A549 (cell line): ENCODE results near the gene ZNF521.

Experiments used
- EP300 ChIP-seq, 2 experiments: fragments of >200 bp; sonication (Bioruptor Twin); formaldehyde crosslinking; IDR thresholded peaks; 2 replicates in 1 of 2; 3 replicates in 1 of 2; pipeline ENCODE4 v1.6.1; 2016 to 2017
- ESRRA ChIP-seq: fragments of 150-350 bp; IDR thresholded peaks from 2 replicates; pipeline ENCODE4 v1.6.1; 2014; ENCODE audit warnings: mild to moderate bottlenecking, low read length, borderline replicate concordance
- HMGXB4 ChIP-seq: fragments of 250-450 bp; sonication (Bioruptor Pico); IDR thresholded peaks from 2 replicates; pipeline ENCODE4 v1.5.0; 2021; ENCODE audit warnings: mild to moderate bottlenecking, moderate library complexity, borderline replicate concordance
- MYC ChIP-seq: IDR thresholded peaks from 2 replicates; pipeline ENCODE4 v1.6.1; 2012; ENCODE audit warnings: mild to moderate bottlenecking, inconsistent platforms, low read length, improper control_type of control experiment, borderline replicate concordance
- NPAS2 ChIP-seq: fragments of 250-450 bp; sonication (Bioruptor Pico); IDR thresholded peaks from 2 replicates; pipeline ENCODE4 v1.8.0; 2022; ENCODE audit warnings: mild to moderate bottlenecking, moderate library complexity, borderline replicate concordance
- NR3C1 ChIP-seq: fragments of >200 bp; sonication (Bioruptor Twin); formaldehyde crosslinking; IDR thresholded peaks from 3 replicates; pipeline ENCODE4 v1.6.1; 2017
- PBX3 ChIP-seq: IDR thresholded peaks from 2 replicates; pipeline ENCODE4 v1.6.1; 2012
- POLR2A ChIP-seq: IDR thresholded peaks from 2 replicates; pipeline ENCODE4 v1.6.1; 2012; ENCODE audit warnings: mild to moderate bottlenecking, low read length
- POLR2AphosphoS2 ChIP-seq: conservative IDR thresholded peaks from 2 replicates; pipeline ENCODE4 v1.6.1; 2012; ENCODE audit warnings: low read length, improper control_type of control experiment, inconsistent platforms
- REST ChIP-seq: fragments of 200-600 bp; sonication (generic); IDR thresholded peaks from 2 replicates; pipeline ENCODE4 v1.6.1; 2016; ENCODE audit warnings: antibody characterized with exemption, mild to moderate bottlenecking, moderate library complexity
- RNF2 ChIP-seq: fragments of 200-600 bp; sonication (generic); IDR thresholded peaks from 2 replicates; pipeline ENCODE4 v1.6.1; 2016; ENCODE audit warnings: low read depth, mild to moderate bottlenecking, antibody characterized with exemption, moderate library complexity, borderline replicate concordance
- SMC3 ChIP-seq: fragments of >200 bp; sonication (Bioruptor Twin); formaldehyde crosslinking; IDR thresholded peaks from 3 replicates; pipeline ENCODE4 v1.6.1; 2018; ENCODE audit warnings: inconsistent platforms
- TF ChIP-seq, protein P1 (sequence below): fragments of >200 bp; sonication (Bioruptor Twin); formaldehyde crosslinking; IDR thresholded peaks from 3 replicates; pipeline ENCODE4 v1.5.1; 2016

- TF ChIP-seq MYC (no peak), HMGXB4 (CRISPR knock-in tag) (no peak), SMC3 (no peak), RNF2 (no peak), PBX3 (no peak), ESRRA (no peak), POLR2A (no peak), REST (no peak), NR3C1 (no peak), EP300 (IDR thresholded peaks at IDR 0.05) (no peak), POLR2AphosphoS2 (no peak), NPAS2 (CRISPR knock-in tag) (no peak)
- TF ChIP-seq, protein P1, sequence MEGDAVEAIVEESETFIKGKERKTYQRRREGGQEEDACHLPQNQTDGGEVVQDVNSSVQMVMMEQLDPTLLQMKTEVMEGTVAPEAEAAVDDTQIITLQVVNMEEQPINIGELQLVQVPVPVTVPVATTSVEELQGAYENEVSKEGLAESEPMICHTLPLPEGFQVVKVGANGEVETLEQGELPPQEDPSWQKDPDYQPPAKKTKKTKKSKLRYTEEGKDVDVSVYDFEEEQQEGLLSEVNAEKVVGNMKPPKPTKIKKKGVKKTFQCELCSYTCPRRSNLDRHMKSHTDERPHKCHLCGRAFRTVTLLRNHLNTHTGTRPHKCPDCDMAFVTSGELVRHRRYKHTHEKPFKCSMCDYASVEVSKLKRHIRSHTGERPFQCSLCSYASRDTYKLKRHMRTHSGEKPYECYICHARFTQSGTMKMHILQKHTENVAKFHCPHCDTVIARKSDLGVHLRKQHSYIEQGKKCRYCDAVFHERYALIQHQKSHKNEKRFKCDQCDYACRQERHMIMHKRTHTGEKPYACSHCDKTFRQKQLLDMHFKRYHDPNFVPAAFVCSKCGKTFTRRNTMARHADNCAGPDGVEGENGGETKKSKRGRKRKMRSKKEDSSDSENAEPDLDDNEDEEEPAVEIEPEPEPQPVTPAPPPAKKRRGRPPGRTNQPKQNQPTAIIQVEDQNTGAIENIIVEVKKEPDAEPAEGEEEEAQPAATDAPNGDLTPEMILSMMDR = no peak
Observed at GRCh38 chr18:25133879-25134278, 218.1 kb downstream of the ZNF521 start.
